Smooth muscle cell (in vitro differentiated cells): Measurements from ENCODE around the gene SUSD3. TPM values are rescaled to one million over a fixed set of nuclear protein-coding genes. Genes with fewer than 3 reads are reported as not detected.

Experiments used
- DNase-seq: peaks from one replicate; lab custom pipeline; 2025; ENCODE audit not compliant: unreplicated experiment; lab: John Stamatoyannopoulos, UW
- H2AFZ ChIP-seq: fragments of 200-600 bp; sonication (generic); 2 replicates; pipeline ENCODE4 v1.6.0; 2016; ENCODE audit warnings: antibody characterized with exemption, low read depth, mild to moderate bottlenecking
- H3F3A ChIP-seq: fragments of 200-600 bp; sonication (generic); 2 replicates; pipeline ENCODE4 v1.6.0; 2017; ENCODE audit warnings: antibody characterized with exemption, low read depth
- H3K27ac ChIP-seq: fragments of 200-600 bp; sonication (generic); 2 replicates; pipeline ENCODE4 v1.5.1; 2016; ENCODE audit warnings: low read depth, mild to moderate bottlenecking
- H3K27me3 ChIP-seq: fragments of 200-600 bp; sonication (generic); 2 replicates; pipeline ENCODE4 v1.6.1; 2016; ENCODE audit warnings: low read depth, mild to moderate bottlenecking
- H3K36me3 ChIP-seq: fragments of 200-600 bp; sonication (generic); 2 replicates; pipeline ENCODE4 v1.5.1; 2016; ENCODE audit warnings: low read depth
- H3K4me1 ChIP-seq: fragments of 200-600 bp; sonication (generic); 2 replicates; pipeline ENCODE4 v1.5.1; 2016; ENCODE audit warnings: low read depth
- H3K4me2 ChIP-seq: fragments of 200-600 bp; sonication (generic); 2 replicates; pipeline ENCODE4 v1.6.0; 2016; ENCODE audit warnings: mild to moderate bottlenecking
- H3K4me3 ChIP-seq: fragments of 200-600 bp; sonication (generic); 2 replicates; pipeline ENCODE4 v1.5.1; 2016; ENCODE audit warnings: mild to moderate bottlenecking
- H3K79me2 ChIP-seq: fragments of 200-600 bp; sonication (generic); 2 replicates; pipeline ENCODE4 v1.6.0; 2016; ENCODE audit warnings: low read depth, mild to moderate bottlenecking
- H3K9ac ChIP-seq: fragments of 200-600 bp; sonication (generic); 2 replicates; pipeline ENCODE4 v1.6.0; 2016; ENCODE audit warnings: low read depth
- H3K9me3 ChIP-seq: fragments of 200-600 bp; sonication (generic); replicated peaks from 2 replicates; pipeline ENCODE4 v1.5.1; 2016; ENCODE audit warnings: low read depth
- H4K20me1 ChIP-seq: fragments of 200-600 bp; sonication (generic); 2 replicates; pipeline ENCODE4 v1.6.0; 2016; ENCODE audit warnings: low read depth
- CTCF ChIP-seq: fragments of 200-600 bp; sonication (generic); IDR thresholded peaks from 2 replicates; pipeline ENCODE4 v1.5.1; 2017; ENCODE audit warnings: borderline replicate concordance, mild to moderate bottlenecking, antibody characterized with exemption; ENCODE audit not compliant: insufficient read depth, poor library complexity, severe bottlenecking
- WGBS: methylation state at CpG from one replicate; pipeline ENCODE4 v1.1.7; 2016; ENCODE audit warnings: low lambda C conversion rate; 5-methylcytosine and 5-hydroxymethylcytosine counted together
- polyA plus RNA-seq: library from polyadenylated mRNA; unstranded; fragments of >200 nt; fragmentation: Nextera tagmentation; extraction: Ambion mirVana; gene quantifications from 2 replicates; pipeline ENCODE4 v1.2.1, GENCODE V29; 2016
- total RNA-seq: library from RNA; depleted of rRNA; stranded (reverse); fragments of >200 nt; gene quantifications from 2 replicates; pipeline ENCODE4 v1.2.3, GENCODE V29; 2014

The SUSD3 gene
- total and polyA plus RNA-seq, 2 experiments from 2014 or later: 0.34 TPM; not detected in 1

DNA sequence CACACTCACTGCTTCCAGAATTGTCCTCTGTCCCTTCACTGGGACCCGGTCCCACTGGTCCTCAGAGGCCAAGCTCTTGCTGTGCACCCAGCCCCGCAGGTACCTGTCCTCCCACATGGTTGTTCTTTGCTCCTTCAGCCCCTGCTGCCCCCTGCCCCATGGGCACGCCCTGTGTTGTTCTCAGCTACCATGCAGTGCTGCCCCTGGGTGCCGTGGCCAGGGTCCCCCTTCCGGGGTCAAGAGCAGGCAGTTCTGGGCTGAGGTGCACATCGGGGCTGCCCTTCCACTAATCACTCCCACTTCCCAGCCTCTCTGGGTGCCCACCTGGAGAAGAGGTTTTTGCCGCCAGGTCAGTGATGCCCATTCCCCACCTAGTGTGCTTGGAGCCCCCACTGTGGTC lies 31.9 kb upstream of the SUSD3 start:
- WGBS: 96% methylated on average over 7 of the region's 7 CpGs
- no peak for TF ChIP-seq CTCF
- Histone ChIP-seq H3F3A (no peaks in the 10 kb centered on the region), H3K4me3 (no peak overlapping the region), H3K36me3 (no peaks in the 10 kb centered on the region), H3K27ac (no peak overlapping the region), H2AFZ (no peak overlapping the region), H3K27me3 (peaks cover 3% of the 10 kb centered on the region), H3K9ac (no peak overlapping the region), H3K4me1 (no peaks in the 10 kb centered on the region), H3K9me3 (no peaks in the 10 kb centered on the region), H3K79me2 (no peaks in the 10 kb centered on the region), H4K20me1 (no peaks in the 10 kb centered on the region), H3K4me2 (no peak overlapping the region)
- DNase-seq: no peak

- no peak for DNase-seq
- Histone ChIP-seq H3K4me1 (no peaks in the 10 kb centered on the region), H3K36me3 (no peaks in the 10 kb centered on the region), H3K9ac (no peak overlapping the region), H2AFZ (no peak overlapping the region), H4K20me1 (no peaks in the 10 kb centered on the region), H3K79me2 (no peaks in the 10 kb centered on the region), H3K27me3 (peaks cover 9% of the 10 kb centered on the region), H3K4me3 (no peak overlapping the region), H3F3A (no peaks in the 10 kb centered on the region), H3K4me2 (no peak overlapping the region), H3K9me3 (no peaks in the 10 kb centered on the region), H3K27ac (no peak overlapping the region)
- 94% methylated on average over 9 of the region's 10 CpGs for WGBS
- TF ChIP-seq CTCF: no peak
Observed at GRCh38 chr9:93027750-93028149, 30.8 kb upstream of the SUSD3 start.

DNA sequence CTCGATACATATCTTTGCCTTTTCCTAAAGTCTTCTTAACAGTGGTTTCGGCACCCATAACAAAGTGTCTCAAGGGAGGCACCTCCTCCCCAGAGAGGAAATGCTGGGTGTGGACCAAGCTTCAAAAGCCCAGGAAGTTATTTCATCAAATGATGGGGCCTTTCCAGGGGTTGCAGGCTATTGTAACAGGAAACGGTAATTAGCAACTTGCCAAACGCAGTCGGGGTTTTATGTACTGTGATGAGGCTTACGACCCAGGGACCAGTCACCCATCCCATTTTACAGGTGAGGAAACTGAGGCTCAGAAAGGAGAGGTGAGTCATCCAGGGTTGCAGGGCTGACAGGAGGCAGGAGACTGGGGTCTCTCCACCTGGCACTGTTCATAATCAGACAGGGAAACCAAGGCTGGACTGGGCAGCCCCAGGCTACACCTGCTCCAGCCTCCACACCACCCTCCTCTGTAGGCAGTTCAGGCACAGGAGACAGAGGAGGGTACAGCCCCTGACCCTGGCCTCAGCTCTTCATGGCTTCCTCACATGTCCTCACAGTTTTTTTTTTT lies 30.0 kb upstream of the SUSD3 start:
- no peaks in the 10 kb centered on the region for H3K36me3 ChIP-seq
- H3K4me1 ChIP-seq: no peaks in the 10 kb centered on the region
- no peaks in the 10 kb centered on the region for H3K9me3 ChIP-seq
- H3K79me2 ChIP-seq: no peaks in the 10 kb centered on the region
- no peak overlapping the region for H3K4me3 ChIP-seq
- no peak overlapping the region for H3K9ac ChIP-seq
- no peaks in the 10 kb centered on the region for H4K20me1 ChIP-seq
- TF ChIP-seq CTCF: no peak
- H3K27ac ChIP-seq: no peak overlapping the region
- H3F3A ChIP-seq: no peaks in the 10 kb centered on the region
- no peak for DNase-seq
- peaks cover 9% of the 10 kb centered on the region for H3K27me3 ChIP-seq
- no peak overlapping the region for H3K4me2 ChIP-seq
- WGBS: 59% methylated on average over 6 of the region's 6 CpGs
- H2AFZ ChIP-seq: no peak overlapping the region
